Ishikawa (cell line): ENCODE measurements around the gene FAM219A.

Source experiments
- CEBPB ChIP-seq: IDR thresholded peaks from 2 replicates; pipeline ENCODE4 v1.6.1; 2012
- CREB1 ChIP-seq: IDR thresholded peaks from 2 replicates; pipeline ENCODE4 v1.6.1; 2012; ENCODE audit warnings: low read depth
- EGR1 ChIP-seq: IDR thresholded peaks from 2 replicates; pipeline ENCODE4 v1.6.1; 2012
- EP300 ChIP-seq: IDR thresholded peaks from 2 replicates; pipeline ENCODE4 v1.6.1; 2012; ENCODE audit warnings: borderline replicate concordance
- FOXM1 ChIP-seq: IDR thresholded peaks from 2 replicates; pipeline ENCODE4 v1.6.1; 2012; ENCODE audit warnings: low read depth, borderline replicate concordance
- NFIC ChIP-seq: IDR thresholded peaks from 2 replicates; pipeline ENCODE4 v1.6.1; 2012
- RAD21 ChIP-seq: IDR thresholded peaks from 2 replicates; pipeline ENCODE4 v1.6.1; 2012; ENCODE audit warnings: low read depth
- TAF1 ChIP-seq: IDR thresholded peaks from 2 replicates; pipeline ENCODE4 v1.6.1; 2012; ENCODE audit warnings: low read depth, mild to moderate bottlenecking
- TCF12 ChIP-seq: IDR thresholded peaks from 2 replicates; pipeline ENCODE4 v1.6.1; 2012; ENCODE audit warnings: low read depth
- TEAD4 ChIP-seq: IDR thresholded peaks from 2 replicates; pipeline ENCODE4 v1.6.1; 2012
- YY1 ChIP-seq: IDR thresholded peaks from 2 replicates; pipeline ENCODE4 v1.6.1; 2012; ENCODE audit warnings: low read depth
- TF ChIP-seq, protein P1 (sequence below): IDR thresholded peaks from 2 replicates; pipeline ENCODE4 v1.6.1; 2012
- TF ChIP-seq, protein P2 (sequence below): IDR thresholded peaks from 2 replicates; pipeline ENCODE4 v1.6.1; 2012; ENCODE audit warnings: low read depth, mild to moderate bottlenecking
- TF ChIP-seq, protein P3 (sequence below): IDR thresholded peaks from 2 replicates; pipeline ENCODE4 v1.6.1; 2012

DNA sequence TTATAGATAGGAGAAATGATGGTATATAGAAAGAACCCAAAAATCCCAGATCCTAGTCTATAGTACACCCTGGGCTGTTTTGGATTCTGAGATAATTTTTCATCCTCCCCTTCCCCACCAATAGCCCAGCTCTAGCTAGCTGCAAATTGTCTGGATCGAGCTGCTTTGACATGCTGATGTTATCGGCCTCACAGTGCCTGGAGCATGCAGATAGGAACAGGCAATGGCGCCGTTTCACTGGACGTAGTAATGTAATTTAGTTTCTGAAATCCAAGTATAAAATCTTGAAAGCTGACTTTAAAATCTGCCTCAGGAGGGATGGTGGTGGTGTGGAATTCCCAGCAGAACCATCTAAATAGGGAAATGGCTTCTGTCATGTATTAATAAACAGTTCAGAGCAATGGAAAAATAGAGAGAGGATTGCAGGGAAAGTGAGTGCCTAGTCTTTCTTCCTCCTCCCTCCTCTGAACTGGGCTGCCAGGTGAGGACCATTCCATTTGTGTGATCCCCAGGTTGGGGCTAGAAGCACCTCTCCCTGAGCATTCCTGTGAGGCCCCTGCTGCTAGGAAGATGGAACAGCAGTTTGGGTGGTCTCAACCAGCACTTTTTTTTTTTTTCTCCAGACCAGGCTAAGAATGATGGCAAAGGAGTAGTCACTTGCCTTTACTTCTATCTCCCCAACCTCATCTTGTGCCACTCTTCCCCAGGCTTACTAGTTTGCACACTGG is 31.9 kb downstream of the FAM219A start:
- TF ChIP-seq, protein P1, sequence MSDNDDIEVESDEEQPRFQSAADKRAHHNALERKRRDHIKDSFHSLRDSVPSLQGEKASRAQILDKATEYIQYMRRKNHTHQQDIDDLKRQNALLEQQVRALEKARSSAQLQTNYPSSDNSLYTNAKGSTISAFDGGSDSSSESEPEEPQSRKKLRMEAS = no peak
- TF ChIP-seq, protein P2, sequence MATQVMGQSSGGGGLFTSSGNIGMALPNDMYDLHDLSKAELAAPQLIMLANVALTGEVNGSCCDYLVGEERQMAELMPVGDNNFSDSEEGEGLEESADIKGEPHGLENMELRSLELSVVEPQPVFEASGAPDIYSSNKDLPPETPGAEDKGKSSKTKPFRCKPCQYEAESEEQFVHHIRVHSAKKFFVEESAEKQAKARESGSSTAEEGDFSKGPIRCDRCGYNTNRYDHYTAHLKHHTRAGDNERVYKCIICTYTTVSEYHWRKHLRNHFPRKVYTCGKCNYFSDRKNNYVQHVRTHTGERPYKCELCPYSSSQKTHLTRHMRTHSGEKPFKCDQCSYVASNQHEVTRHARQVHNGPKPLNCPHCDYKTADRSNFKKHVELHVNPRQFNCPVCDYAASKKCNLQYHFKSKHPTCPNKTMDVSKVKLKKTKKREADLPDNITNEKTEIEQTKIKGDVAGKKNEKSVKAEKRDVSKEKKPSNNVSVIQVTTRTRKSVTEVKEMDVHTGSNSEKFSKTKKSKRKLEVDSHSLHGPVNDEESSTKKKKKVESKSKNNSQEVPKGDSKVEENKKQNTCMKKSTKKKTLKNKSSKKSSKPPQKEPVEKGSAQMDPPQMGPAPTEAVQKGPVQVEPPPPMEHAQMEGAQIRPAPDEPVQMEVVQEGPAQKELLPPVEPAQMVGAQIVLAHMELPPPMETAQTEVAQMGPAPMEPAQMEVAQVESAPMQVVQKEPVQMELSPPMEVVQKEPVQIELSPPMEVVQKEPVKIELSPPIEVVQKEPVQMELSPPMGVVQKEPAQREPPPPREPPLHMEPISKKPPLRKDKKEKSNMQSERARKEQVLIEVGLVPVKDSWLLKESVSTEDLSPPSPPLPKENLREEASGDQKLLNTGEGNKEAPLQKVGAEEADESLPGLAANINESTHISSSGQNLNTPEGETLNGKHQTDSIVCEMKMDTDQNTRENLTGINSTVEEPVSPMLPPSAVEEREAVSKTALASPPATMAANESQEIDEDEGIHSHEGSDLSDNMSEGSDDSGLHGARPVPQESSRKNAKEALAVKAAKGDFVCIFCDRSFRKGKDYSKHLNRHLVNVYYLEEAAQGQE = no peak
- TF ChIP-seq NFIC = no peak
- no peak for TF ChIP-seq FOXM1
- TF ChIP-seq EP300 = no peak
- TF ChIP-seq RAD21 = no peak
- TF ChIP-seq, protein P3, sequence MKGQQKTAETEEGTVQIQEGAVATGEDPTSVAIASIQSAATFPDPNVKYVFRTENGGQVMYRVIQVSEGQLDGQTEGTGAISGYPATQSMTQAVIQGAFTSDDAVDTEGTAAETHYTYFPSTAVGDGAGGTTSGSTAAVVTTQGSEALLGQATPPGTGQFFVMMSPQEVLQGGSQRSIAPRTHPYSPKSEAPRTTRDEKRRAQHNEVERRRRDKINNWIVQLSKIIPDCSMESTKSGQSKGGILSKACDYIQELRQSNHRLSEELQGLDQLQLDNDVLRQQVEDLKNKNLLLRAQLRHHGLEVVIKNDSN = no peak
- no peak for TF ChIP-seq CEBPB
- no peak for TF ChIP-seq YY1
- no peak for TF ChIP-seq TAF1
- no peak for TF ChIP-seq TEAD4
- no peak for TF ChIP-seq TCF12
- TF ChIP-seq CREB1 = no peak
- no peak for TF ChIP-seq EGR1
